ENCODE results near the gene NDUFA7.
"Not testable (repeated sequence)": the region's sequence is repeated elsewhere in the genome, so short reads cannot be mapped to it uniquely, and the experiment has no call there.

NDUFA7 gene

GRCh38 chr19:8318835-8319234 lies 2.3 kb downstream of the NDUFA7 start:
- DNase-seq = not testable (repeated sequence)

DNA sequence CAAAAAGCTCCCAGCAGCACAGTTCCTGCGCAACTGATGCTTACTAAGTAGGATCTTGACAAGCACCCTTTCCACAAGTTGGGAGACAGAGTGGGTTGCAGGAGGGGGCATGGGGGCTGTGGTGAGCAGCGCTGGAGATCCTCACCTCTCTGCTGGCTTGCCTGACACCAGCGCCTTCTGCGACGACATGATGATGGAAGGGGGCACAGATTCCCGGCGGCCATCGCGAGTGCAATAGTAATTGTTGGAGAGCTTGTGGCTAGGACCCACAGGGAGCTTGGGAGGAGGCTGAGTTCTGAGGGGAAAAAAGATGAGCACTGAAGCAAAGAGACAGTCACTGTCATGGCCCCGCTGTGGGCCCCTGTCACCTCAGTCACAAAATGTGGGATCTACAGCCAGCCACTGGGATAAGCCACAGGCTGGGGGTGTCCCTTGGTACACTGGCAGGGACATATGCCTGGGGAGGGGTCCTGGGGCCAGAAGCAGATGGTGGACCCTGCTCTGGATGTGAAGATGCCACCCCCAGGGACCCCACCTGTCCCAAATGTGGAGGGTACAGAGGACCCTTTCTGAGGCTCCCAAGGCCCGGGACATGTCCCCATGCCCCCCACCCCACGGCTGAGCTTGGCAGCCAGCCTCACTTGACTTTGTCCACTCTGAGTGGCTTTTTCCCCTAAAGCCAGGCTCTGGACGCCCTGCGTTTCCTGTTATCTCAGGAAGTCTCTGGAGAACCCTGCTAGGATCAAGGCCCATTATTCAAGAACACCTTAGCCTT lies 4.6 kb downstream of the NDUFA7 start:
- DNase-seq = no peak

- not testable (repeated sequence) for DNase-seq
Measured at GRCh38 chr19:8314981-8315640, 6.1 kb downstream of the NDUFA7 start.

DNA sequence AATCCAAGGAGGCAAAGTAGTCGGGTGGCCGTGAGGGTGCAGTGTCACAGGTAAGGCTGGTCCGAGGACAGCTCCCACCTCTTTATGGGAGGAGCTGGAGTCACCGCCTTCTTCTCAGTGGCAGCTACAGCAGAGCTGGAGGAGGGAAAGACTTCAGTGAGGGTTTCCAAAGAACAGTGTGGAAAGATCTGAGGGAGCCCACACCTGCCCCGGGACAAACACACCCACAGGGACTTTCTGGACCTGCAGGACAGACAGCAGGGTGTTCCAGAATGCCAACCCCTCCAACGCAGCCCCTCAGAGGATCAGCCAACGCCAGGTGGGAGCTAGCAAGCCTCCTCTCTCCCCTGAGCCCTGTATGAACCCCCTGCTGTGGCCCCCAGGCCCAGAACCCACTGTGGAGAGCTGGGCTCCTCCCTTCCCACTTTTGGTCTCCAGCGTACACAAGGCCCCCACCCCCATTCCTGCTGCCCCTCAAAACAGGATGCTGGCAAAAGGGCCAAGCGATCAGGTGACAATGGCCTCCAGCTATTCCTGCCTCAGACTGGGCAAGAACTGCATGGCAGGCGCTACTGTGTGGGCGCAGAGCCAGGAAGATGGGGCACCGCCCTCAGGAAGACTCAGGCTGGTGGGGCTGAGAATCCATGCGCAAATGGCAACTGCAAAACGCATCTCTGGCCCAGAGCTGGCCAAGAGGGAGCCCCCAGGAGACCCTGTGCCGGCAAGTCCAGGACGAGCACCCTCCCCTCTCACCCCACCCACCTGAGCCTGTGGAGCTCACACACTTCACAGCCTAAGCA lies 9.5 kb downstream of the NDUFA7 start:
- DNase-seq = no peak

- DNase-seq = no peak
Measured at GRCh38 chr19:8310342-8311055, 10.7 kb downstream of the NDUFA7 start.

DNA sequence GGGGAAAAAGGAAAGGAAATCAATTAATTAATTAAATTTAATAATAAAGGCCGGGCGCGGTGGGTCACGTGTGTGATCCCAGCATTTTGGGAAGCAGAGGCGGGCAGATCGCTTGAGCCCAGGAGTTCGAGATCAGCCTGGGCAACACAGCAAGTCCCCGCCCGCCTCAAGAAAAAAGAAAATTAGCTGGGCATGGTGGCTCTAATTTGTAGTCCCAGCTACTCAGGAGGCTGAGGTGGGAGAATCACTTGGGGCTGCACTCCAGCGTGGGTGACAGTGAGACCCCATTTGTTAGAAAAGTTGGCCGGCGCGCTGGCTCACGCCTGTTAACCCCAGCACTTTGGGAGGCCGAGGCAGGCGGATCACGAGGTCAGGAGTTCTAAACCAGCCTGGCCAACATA lies 12.3 kb downstream of the NDUFA7 start:
- DNase-seq = no peak

DNA sequence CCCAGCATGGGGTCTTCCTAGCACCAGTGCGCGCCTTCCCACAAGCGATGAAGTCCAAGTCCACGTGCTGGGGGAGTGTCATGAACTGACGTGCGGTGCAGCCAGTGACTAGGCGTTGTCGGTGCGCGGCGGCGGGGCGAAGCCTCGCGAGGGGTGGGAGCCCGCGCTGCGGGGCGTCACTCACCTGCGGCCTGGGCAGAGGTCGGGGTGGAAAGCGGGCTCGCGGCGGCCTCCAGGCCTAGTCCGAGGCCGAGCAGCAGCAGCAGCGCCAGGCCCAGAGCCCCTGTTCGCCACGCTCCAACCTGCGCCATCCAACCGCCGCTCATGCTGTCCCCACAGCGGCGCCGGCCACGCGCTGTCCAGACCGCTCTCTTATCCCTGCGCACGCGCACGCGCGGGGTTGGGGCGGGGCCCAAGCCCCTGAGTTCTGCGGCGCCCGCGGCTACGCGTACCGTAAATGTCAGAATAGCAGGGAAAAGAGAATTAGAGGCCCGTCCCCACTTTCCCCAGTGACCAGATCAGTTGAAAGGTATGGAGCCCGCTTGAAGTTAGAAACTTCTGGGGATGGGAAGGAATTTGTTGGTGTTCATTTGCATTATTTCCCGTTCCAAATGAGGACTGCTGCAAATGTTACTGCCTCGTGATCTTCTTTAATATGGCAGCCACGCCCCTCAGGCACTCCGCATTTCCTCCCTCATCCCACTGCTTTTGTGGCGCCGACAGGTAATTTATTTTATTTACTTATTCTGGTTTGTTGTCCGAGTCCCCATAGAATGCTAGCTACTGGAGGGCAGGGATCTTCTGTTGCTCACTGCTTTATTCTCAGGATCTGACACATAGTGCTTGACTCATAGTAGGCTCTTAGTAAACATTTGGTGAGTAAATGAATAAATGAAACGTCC lies 13.0 kb downstream of the NDUFA7 start, which contains the start of gene CD320:
CD320 (minus strand) TSS at position 394 of the 902 bp plus-strand sequence; CDS start at position 326, 68 bp downstream.
- peak; percentile 91 for DNase-seq

DNA sequence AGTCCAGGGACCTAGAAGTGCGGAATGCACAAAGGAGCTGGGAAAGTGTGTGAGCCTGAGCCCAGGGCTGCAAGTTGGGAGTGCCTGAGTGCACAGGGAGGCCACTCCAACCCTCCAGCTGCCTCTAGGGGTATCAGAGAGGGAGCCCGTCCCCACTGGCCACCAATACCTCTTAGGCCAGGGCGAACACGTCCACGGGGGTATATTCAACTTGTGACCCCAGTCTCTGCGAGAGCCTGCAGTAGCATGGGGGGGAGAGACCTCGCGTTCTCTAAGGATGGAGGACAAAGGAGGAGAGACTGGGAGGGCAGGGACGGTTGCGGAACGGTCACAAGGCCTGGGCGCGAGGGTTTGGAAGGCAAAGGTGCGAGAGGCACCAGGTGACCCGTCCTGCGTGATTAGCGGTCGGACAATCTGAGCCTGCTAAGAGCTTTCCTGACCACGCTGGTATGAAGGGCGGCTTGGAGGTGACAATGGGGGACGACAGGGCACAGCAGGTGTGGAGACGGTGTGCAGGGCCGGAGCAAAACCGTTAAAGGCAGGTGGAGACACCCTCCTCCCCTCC lies 13.7 kb downstream of the NDUFA7 start:
- DNase-seq = peak; percentile 45

DNA sequence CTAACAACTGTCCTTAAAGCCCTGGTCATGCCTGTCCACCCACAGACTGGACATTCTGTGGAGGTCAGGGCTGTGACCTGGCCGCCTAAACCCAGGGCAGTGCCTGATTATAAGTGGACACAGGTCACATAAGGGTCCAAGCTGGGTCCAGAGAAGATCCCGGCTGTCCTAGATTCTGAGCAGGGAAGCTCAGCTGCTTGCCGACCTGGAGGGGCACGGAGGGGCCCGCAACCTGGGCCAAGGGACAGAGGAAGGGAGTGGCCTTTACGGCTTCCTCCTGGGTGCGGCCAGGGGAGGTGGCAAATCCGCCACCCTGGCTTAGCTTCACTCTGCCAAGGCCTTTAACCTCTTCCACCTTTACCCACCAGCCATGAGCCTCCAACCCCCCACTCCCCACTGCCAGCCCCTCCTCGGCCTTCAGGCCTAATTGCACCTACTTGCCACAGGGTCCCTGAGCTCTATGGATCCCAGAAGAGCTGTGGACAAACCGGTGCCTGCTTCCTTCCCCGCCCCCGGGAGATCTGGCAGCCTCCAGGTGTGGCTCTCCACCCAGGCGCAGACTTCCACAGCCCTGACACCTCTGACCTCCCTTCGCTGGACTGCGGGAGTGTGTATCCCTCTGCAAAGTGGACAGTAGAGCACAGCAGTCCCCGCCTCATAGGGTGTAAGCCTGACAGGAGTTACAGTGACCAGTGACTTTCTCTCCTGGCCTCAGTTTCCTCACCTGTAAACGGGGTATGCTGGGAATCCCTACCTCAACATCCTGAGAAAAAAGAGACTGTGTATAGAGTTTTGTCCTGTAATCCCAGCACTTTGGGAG lies 14.7 kb downstream of the NDUFA7 start:
- DNase-seq = no peak

- no peak for DNase-seq
Measured at GRCh38 chr19:8305798-8306197, 15.4 kb downstream of the NDUFA7 start.

DNA sequence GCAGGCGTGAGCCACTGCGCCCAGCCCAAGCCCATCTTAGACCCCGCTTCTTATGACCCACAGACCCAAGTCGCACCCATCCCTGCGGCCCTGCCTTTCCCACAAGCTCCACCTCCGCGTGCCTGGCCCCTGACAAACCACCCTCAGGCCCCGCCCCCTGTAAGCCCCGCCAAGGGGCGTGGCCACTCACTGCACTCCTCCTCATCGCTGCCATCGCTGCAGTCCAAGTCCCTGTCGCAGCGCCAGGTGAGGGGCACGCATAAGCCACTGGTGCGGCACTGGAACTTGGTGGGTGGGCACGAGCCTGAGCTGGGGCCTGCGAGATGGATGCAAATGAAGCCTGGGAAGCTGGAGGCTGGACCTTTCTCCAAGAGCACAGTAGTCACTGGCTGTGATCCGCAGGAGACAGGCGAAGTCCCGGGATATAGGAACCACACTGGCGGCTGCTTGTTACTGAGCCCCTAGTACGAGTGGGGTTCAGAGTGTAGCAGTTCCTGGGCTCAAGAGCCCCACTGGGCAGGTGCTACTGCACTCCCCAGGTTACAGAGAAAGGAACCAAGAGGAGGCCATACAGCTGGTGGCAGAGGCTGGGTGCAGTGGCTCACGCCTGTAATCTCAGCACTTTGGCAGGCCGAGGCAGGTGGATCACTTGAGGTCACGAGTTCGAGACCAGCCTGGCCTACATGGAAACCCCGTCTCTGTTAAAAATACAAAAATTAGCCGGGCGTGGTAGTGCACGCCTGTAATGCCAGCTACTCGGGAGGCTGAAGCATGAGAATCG lies 16.1 kb downstream of the NDUFA7 start:
- DNase-seq = no peak

DNA sequence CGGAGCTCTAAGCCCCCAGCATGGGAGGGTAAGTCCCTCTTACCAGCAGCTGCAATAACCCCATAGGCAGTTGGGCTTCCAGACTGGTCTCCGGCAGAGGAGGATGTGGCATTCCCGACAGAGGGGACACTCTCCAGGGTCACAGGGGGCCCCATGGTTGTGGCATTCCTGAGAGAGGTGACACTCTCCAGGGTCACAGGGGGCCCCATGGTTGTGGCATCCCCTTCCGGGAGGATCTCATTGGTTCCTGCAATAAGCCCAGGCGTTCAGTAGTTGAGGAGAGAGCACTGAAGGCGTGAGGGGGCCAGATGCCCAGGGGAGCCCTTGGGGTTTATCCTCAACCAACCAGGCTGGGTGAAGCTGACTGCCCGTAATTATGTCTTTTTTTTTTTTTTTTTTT lies 18.4 kb downstream of the NDUFA7 start:
- DNase-seq = no peak

- DNase-seq = no peak
Measured at GRCh38 chr19:8302357-8302691, 18.9 kb downstream of the NDUFA7 start.

GRCh38 chr19:8291337-8291736 lies 29.8 kb downstream of the NDUFA7 start:
- not testable (repeated sequence) for DNase-seq

DNA sequence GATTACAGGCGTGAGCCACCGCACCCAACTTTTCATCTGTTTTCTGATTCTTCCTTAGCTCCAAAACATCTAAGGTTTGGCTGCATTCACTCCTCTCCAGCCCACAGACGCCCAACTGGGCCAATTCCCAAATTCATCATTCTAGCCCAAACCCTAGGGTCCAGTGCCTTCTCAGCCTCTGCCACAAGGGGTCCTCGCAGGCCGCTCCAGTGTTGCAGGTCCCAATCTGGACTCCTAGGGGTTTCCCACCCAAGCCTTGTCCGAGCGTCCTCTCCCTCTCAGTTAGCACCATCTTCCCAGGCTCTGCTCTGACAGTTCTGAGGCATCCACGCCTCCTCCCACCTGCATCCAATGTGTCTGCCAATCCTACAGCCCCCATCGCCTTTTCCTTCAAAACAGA lies 44.7 kb downstream of the NDUFA7 start:
- DNase-seq = not testable (repeated sequence)

DNA sequence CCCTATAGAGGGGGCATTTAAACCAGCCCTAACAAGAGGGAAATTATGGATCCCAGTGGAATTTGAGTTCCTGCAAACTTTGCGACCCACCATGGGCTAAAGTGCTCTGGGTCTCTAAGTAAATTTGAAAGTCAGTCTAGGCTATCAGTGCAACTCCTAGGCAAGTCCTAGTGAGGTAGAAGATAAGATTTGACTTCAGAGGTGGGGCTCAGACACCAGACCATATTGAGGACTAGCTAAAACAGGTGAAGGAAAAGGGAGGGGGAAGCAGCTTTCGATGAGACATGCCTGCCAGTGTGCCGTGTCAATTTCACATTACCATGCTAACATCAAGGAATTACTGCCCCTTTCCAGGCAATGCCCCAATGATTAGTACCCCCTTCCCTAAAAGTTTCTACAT lies 51.5 kb downstream of the NDUFA7 start:
- no peak for DNase-seq

- no peak for DNase-seq
Measured at GRCh38 chr19:8265872-8266271, 55.3 kb downstream of the NDUFA7 start.

- DNase-seq = not testable (repeated sequence)
Measured at GRCh38 chr19:8264248-8264647, 56.9 kb downstream of the NDUFA7 start.

- DNase-seq = no peak
Measured at GRCh38 chr19:8262431-8262830, 58.7 kb downstream of the NDUFA7 start.

DNA sequence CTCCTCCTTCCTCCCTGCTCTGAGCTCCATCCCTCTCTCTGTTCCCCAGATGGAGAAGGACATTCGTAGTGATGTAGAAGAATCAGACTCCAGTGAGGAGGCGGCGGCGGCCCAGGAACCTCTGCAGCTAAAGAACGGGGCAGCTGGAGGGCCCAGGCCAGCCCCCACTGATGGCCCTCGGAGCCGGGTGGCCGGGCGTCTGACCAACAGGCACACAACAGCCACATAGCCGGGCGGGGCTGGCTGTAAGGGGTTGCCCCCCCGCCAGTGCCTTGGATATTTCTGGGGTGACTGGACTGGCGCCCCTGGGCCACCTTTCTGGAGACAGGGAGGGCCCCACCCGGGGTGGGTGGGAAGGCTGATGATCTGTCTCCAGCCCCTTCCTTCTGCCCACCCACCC lies 59.3 kb downstream of the NDUFA7 start:
- peak; percentile 17 for DNase-seq
